Activated CD4-positive, CD25-positive, alpha-beta regulatory T cell treated with anti-CD3 and anti-CD28 coated beads, Interleukin-2, amount 50 U/mL, for 24 hours (primary cell): ENCODE measurements around the gene GAGE12G.
"Not testable (repeated sequence)": the region's sequence is repeated elsewhere in the genome, so short reads cannot be mapped to it uniquely, and the experiment has no call there.

ENCODE experiments used
- ATAC-seq, 2 donors: fragments of 150-1000 bp; cut with Tn5 transposase; one replicate each; pipeline ENCODE4 v1.10.0; 2021; ENCODE audit warnings: mild to moderate bottlenecking in 1 of 2, moderate library complexity in 1 of 2

GAGE12G gene

GRCh38 chrX:49570100-49570499 is at the start of gene GAGE12G:
Gene GAGE12G (plus strand): TSS chrX:49570400. CDS start chrX:49571555, 1,155 bp downstream.
- not testable (repeated sequence) for ATAC-seq

GRCh38 chrX:49531877-49532276 is 38.3 kb upstream of the GAGE12G start, which contains the start of gene GAGE12C:
Gene GAGE12C (plus strand): TSS chrX:49532177. CDS start chrX:49533332, 1,155 bp downstream.
- not testable (repeated sequence) for ATAC-seq

GRCh38 chrX:49541433-49541832 is 28.8 kb upstream of the GAGE12G start, which contains the start of gene GAGE12D:
Gene GAGE12D (plus strand): TSS chrX:49541733. CDS start chrX:49542888, 1,155 bp downstream.
- ATAC-seq = not testable (repeated sequence)

- not testable (repeated sequence) for ATAC-seq
Measured at GRCh38 chrX:49550989-49551388, 19.2 kb upstream of the GAGE12G start, which contains the start of gene GAGE12E. Gene GAGE12E (plus strand): TSS chrX:49551289. CDS start chrX:49552444, 1,155 bp downstream.

GRCh38 chrX:49560542-49560941 is 9.7 kb upstream of the GAGE12G start, which contains the start of gene GAGE12F:
Gene GAGE12F (plus strand): TSS chrX:49560842. CDS start chrX:49561997, 1,155 bp downstream.
- not testable (repeated sequence) for ATAC-seq

GRCh38 chrX:49568728-49569127 is 1.5 kb upstream of the GAGE12G start:
- not testable (repeated sequence) for ATAC-seq

- ATAC-seq = not testable (repeated sequence)
Measured at GRCh38 chrX:49569152-49569551, 1.0 kb upstream of the GAGE12G start.

- not testable (repeated sequence) for ATAC-seq
Measured at GRCh38 chrX:49579649-49580048, 9.4 kb downstream of the GAGE12G start, which contains the start of gene GAGE12H. Gene GAGE12H (plus strand): TSS chrX:49579949. CDS start chrX:49581104, 1,155 bp downstream.

- not testable (repeated sequence) for ATAC-seq
Measured at GRCh38 chrX:49589196-49589595, 19.0 kb downstream of the GAGE12G start, which contains the start of gene GAGE2A. Gene GAGE2A (plus strand): TSS chrX:49589496. CDS start chrX:49590651, 1,155 bp downstream.

GRCh38 chrX:49589769-49590478 is 19.7 kb downstream of the GAGE12G start:
- not testable (repeated sequence) for ATAC-seq

- not testable (repeated sequence) for ATAC-seq
Measured at GRCh38 chrX:49590488-49590887, 20.3 kb downstream of the GAGE12G start.

- not testable (repeated sequence) for ATAC-seq
Measured at GRCh38 chrX:49598720-49599119, 28.5 kb downstream of the GAGE12G start, which contains the start of gene GAGE1. Gene GAGE1 (plus strand): TSS chrX:49599020. CDS start chrX:49600175, 1,155 bp downstream.

GRCh38 chrX:49610718-49611310 is 40.6 kb downstream of the GAGE12G start:
- ATAC-seq = no peak

- no peak for ATAC-seq
Measured at GRCh38 chrX:49618574-49618973, 48.4 kb downstream of the GAGE12G start.
